GM19035 (cell line): ENCODE results near the gene TMC7.
"Not testable (repeated sequence)": the region's sequence is repeated elsewhere in the genome, so short reads cannot be mapped to it uniquely, and the experiment has no call there.

Experiments used
- ATAC-seq: cut with Tn5 transposase; IDR thresholded peaks from one replicate; pipeline ENCODE4 v1.9.1; 2021; ENCODE audit not compliant: unreplicated experiment

TMC7 gene

DNA sequence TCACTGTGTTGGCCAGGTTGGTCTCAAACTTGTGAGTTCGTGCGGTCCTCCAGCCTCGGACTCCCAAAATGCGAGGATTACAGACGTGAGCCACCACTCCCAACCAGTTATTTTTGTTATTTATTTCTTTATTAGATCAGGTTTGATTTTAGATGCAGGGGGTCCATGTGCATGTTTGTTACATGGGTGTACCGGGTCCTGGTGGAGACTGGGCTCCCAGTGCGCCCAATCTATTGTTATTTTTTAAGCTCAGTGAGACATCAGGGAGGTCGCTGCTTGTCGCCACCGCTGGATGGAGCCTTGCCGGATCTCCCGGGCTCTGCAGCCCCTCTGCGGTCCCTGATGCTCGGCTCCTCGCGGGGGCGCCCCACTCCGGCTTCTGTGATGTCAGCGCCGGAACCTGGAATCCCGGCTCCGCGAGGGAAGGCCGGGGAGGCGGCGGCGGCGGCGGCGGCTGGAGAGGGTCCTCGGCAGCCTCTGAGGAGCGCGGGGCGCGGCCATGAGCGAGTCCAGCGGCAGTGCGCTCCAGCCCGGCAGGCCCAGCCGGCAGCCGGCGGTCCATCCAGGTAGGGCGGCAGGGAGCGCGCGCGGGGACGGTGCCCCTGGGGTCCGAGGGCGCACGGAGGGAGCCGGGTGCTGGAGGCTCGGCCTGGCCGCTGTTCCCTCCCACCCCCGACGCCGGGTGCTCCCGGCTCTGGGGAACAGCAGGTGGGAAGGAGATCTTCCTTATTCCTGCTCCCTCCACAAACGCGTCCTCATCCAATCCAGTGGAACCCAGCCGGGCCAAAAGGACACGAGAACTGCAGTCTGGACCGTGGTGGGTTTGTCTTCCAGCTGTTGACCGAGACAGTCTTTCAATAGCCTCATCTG is at the start of gene TMC7:
TSS of gene TMC7 (plus strand) at position 370 of the 870 bp plus-strand sequence. CDS start at position 500, 130 bp downstream.
- ATAC-seq: no peak

DNA sequence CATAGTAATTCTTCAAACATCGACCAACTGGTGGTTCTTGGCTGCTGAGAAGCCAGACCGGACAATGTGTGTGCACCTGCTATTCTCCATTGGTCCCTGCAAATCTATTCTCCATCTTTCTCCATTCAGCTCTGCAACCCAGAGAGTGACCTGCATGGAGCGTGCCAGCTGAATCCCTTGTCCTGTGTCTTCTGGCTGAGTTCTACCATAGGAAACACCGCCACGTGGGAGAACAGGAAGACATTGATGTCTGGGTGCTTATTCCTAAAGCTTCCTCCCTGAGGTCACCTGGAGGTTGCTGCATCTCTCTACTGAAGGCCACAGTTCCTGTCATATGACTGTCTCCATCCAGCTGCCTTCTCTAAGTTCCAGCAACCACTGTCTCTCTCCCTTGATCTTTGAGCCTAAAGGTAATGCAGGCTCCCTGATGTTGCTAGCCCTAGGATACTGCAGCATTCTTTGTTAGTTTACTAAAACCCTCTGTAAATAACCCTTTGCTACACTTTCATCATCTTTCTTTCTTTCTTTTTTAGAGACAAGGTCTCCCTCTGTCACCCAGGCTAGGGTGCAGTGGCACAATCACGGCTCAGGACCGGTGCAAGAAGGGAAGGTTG is 46.9 kb upstream of the TMC7 start:
- no peak for ATAC-seq

DNA sequence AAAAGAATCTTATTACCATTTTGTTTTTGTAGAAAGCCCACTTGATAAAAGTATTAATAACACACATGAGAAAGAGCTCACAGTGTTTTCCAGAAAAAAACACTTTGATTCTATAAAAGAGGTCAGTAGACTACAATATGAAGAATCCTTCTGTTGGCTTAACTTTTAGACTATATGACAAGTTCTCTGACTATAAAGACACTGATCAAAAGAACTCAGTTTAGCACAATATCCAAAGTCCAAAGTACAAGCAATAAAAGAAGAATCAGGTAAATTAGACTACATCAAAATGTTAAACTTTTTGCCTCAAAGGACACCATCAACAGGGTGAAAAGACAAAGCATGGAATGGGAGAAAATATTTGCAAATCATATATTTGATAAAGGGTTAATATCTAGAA is 46.3 kb upstream of the TMC7 start:
- no peak for ATAC-seq

DNA sequence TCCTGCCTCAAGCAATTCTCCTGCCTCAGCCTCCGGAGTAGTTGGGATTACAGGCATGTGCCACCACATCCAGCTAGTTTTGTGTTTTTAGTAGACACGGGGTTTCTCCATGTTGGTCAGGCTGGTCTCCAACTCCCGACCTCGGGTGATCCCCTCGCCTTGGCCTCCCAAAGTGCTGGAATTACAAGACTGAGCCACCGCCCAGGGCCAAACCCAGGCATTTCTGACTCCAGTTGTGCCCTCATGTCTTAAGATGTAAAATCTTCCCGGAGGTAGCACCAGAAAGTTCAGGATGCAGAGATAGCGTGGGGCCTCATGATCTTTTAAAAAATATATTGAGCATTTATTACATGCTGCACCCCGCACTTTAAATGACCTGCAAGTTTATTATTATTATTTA is 44.7 kb upstream of the TMC7 start:
- no peak for ATAC-seq

DNA sequence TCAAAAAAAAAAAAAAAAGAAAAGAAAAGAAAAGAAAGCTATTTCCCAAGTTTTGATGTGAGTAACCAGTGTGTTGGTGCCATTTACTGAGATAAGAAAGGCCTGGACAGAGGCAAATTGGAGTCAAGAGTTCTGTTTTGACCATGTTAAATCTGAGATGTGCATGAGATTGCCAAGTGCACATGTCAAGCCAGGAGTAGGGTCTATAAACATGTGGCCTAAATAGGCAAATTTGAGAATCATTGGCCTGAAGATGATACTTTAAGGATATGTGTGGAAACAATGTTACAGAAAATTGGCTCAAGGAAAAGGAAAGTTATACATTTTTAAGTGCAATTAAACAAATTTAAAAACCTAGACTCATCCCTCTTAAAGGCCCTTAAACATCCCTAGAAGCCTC is 42.3 kb upstream of the TMC7 start:
- ATAC-seq: no peak

DNA sequence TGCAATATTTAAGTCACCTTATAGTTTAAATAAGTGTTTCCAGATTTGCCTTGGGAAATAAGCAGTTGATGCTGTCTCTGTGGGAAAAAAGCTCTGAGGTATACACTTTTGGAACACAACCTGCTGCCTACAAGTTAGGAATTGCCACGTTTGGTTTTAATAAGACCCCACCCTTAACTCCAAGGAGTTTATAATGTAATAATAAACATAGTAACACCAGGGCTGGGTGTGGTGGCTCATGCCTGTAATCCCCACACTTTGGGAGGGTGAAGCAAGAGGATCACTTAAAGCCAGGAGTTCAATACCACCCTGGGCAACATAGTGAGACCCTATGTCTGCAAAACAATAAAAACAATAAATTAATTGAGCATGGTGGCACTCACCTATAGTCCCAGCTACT is 41.7 kb upstream of the TMC7 start:
- no peak for ATAC-seq

DNA sequence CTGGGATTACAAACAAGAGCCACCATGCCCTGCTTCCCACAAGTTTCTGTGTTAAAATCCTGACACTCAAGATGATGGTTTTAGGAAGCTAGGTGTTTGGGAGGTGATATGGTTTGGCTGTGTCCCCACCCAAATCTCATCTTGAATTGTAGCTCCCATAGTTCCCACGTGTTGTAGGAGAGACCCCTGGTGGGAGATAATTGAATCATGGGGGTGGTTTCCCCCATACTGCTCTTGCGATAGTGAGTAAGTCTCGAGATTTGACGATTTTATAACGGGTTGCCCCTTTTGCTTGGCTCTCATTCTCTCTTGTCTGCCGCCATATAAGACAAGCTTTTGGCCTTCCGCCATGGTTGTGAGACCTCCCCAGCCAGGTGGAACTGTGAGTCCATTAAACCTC is 40.3 kb upstream of the TMC7 start:
- ATAC-seq: no peak

DNA sequence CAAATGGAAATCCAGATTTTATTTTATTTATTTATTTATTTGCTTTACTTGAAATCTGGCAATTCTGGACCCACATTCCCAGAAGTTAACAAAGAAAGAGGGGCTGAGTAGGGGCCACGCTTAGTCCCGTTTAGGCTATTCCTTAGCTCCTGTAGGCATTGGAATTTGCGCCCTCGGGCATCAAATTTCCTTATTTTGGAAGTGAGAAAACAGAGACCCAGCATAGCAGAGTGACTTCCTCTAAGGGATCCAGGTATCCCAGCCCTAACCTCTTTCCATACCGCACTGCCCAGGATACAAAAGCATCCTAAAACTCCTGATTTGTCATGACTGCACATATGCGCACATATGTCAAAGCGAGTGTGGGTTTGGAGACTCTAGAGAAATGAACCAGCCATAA is 38.5 kb upstream of the TMC7 start:
- ATAC-seq: no peak

DNA sequence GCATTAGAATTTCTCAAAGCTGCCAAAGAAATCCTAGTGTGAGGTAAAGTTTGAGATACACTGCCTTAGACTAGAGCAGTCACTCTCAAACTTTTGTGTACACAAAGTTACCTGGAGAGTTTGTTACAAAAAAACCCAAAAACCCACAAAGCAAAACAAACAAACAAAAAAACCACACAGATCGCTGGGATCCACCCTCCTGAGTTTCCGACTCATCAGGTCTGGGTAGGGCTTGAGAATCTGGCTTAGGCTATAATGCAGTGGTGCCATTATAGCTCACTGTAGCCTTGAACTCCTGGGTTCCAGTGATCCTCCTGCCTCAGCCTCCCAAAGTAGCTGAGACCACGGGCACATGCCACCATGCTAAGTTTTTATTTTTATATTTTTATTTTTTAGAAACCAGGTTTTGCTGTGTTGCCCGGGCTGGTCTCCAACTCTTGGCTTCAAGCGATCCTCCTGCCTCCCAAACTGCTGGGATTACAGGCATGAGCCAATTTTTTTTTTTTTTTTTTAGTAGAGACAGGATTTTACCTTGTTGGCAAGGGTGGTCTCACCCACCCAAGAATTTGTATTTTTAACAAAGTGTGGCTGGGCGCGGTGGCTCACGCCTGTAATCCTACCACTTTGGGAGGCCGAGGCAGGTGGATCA is 35.2 kb upstream of the TMC7 start:
- no peak for ATAC-seq

DNA sequence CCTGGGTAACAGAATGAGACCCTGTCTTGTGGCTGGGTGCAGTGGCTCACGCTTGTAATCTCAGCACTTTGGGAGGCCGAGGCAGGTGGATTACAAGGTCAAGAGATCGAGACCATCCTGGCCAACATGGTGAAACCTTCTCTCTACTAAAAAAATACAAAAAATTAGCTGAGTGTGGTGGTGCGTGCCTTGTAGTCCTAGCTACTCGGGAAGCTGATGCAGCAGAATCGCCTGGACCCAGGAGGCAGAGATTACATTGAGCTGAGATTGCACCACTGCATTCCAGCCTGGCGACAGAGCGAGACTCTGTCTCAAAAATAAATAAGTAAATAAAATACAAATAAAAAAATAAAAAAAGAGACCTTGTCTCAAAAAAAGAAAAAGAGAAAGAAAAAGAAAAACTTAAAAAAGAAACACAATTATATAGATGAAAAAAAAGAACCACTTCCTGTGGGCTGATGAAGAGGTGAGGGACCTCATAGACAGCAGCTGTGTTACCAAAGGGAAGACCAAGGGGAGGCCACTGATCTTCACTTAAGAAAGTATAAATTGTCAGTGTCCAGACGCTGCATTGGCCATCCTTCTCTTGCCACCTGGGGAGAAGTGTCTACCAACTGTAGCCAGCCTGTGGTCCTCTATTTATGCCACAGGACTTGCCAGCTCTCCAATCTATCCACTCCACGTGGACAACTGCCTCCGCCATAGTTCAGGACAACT is 33.1 kb upstream of the TMC7 start:
- no peak for ATAC-seq

DNA sequence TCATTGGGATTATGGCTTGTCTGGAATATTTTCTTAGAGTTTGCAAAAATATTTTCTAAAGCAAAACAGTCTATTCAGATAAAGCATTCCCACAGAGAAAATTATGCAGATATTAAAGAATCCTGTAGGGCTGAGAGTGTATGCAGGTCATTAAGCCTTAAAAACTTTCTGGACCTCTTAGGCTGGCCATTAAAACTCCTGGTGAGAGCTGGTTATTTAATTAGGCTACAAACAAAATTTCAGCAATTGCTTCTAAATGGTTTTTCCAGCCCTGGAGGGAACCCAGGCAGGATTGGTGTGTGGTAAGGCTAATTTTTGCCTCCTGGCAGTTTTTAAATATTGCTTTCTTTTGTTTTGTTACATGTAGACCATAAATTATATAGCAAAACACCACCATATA is 30.2 kb upstream of the TMC7 start:
- ATAC-seq: no peak

DNA sequence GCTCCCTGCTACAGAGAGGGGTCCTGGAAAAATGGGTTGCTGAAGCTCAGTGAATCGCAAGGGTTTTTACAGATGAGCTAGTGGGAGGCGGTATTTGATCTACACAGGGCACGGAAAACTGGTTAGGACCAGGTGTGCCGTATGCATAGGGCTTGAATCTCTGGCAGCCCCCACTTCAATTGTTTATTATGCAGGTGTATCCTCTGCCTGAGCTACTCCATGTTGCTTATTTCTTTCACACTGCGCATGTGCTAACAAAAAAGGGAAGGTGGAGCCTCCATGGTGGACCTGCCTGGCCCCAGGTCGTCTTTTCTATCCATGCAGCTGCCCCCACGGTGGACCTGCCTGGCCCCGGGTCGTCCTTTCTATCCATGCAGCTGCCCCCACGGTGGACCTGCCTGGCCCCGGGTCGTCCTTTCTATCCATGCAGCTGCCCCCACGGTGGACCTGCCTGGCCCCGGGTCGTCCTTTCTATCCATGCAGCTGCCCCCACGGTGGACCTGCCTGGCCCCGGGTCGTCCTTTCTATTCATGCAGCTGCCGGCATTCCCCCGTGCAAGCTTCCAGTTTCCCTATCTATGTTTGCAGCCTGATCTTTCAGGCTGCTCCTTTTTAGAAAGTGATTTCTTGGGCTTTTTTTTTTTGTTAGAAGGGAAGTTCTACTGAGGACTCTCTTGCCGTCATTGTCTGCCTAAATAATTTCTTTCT is 27.7 kb upstream of the TMC7 start:
- ATAC-seq: not testable (repeated sequence)

DNA sequence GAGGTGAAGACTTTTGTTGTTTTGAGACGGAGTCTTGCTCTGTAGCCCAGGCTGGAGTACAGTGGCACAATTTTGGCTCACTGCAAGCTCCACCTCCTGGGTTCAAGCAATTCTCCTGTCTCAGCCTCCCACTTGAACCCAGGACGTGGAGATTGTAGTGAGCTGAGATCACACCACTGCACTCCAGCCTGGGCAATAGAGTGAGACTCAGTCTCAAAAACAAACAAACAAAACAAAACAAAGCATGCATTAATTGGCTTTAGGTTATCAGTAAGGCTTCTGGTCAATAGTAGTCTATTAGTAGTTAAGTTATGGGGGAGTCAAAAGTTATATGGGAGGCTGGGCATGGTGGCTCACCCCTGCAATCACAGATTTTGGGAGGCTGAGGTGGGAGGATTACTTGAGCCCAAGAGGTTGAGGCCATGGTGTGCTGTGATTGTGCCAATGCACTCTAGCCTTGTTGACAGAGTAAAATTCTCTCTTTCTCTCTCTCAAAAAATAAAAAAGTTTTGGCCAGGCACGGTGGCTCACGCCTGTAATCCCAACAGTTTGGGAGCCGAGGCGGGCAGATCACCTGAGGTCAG is 27.0 kb upstream of the TMC7 start:
- ATAC-seq: not testable (repeated sequence)

DNA sequence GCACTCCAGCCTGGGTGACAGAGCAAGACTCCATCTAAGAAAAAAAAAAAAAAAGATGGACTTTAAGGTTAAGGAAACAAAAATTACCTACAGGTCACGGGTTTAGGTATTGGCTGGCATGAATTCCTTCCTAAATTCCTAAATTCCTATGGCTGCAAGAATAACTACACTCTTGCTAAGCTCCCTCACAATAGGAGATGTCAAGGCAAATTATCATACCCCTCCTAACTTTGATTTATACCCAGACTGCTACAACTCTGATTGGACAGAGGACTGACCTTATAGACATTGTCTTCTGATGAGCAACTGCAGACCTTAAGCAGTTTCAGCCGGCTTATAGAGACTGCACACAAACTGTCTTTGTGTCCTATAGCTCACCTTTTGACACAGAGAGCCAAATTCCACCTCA is 25.1 kb upstream of the TMC7 start:
- no peak for ATAC-seq

DNA sequence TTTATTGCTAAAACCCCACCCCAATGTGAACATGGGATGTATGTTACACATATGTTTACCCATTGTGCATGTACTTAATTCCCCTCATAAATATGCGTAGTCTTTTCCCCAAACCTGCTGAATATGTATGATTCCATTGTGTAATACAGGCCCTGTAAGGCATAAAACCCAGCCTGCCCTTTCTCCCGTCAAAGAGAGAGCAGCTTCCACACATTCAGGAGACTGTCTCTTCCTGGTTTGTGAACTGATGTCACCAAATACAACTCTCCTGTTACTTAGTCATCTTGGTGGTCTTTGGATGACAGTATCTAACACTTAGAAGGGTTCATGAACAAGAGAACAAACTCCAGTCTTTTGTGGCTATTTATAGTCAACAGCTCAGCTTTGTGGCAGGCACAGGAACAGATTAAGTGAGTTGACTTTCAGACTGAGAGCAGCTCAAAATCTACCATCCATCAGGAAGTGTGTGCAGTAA is 24.7 kb upstream of the TMC7 start:
- ATAC-seq: no peak

DNA sequence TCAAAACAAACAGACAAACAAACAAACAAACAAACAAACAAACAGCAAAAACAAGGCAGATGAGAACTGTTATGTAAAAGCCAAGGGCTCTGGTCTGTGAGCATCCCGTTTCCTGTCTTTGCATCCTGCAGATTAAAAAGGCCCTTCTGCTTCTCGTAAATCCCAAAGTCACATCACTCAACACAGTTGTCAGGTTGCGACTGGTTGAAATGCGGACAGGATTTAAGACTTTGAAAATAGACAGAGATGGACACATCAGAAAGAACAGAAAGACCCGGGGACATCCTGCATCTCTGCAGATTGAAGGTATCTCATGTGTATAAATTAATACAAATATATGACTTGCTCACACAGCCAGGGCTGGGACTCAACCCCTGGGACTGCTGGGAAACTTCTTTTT is 18.2 kb upstream of the TMC7 start:
- no peak for ATAC-seq

DNA sequence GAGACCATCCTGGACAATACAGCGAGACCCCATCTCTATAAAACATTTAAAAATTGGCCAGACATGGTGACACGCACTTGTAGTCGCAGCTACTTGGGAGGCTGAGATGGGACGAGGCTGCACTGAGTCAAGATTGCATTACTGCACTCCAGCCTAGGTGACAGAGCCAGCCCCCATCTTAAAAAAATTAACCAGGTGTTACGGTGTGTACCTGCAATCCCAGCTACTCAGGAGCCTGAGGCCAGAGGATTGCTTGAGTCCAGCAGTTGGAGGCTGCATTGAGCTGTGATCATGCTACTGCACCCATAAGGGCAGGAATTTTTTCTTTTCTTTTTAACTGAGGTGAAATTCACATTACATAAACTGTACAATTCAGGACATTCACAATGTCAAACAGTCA is 16.9 kb upstream of the TMC7 start:
- no peak for ATAC-seq

DNA sequence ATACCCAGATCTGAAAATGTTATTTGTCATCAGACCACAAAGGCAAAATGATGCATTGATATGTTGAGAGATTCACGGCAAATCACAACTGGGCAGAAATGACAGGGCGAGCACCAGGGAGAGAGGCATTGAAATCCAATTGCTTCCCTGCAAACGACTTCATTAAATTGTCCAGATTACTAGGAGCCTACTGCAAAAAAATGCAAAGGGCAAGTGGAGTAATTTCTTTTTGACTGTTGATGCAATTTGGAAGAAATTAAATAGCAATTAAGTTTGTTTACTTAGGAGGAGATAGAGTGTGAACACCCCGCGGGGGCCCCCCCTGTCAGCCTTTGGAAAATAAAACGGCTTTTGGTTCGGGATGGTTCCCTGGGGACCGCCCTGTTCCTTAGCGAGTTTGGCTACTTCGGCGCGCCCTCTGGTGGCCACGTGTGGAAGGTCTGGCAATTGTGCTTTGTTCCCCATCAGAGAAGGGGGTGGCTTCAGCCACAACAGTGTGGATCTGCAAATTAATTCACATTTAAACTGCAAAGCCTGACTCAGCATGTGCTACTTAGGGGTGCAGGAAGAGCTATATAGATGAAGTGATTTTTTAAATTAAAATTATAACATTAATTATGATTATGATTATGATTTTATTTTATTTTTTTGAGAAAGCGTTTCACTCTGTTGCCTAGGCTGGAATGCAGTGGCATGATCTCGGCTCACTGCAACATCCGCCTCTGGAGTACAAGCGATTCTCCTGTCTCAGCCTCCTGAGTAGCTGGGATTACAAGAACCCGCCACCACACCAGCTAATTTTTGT is 14.5 kb upstream of the TMC7 start:
- ATAC-seq: no peak

DNA sequence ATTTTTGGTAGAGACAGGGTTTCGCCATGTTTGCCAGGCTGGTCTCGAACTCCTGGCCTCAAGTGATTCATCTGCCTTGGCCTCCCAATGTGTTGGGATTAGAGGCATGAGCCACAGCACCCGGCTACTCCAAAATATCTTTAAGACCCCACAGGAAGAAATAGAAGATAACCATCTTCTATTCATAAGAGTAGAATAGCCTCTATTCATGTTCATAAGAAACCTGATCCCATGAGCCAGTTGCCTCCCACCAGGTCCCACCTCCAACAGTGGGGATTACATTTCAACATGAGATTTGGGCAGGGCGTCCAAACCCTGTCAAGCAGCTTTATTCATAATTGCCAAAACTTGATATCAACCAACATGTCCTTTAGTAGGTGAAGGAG is 13.9 kb upstream of the TMC7 start:
- no peak for ATAC-seq

DNA sequence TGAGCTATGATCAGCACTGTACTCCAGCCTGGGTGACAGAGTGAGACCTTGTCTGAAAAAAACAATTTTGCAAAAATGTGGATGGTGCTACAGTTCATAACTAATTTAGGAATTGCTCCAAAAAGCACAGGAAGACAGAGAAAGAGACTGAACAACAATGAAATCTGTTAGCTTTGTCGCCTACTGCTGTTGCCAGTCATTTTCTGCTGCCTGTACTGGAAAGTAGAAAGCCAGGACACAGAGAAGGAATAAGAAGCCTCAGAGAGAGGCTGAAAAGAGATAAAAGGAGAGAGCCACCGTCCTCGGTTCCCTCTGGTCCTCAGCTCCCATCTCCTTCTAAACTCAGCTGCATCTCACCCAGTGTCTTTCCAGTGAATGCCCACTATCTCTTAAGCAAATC is 8.6 kb upstream of the TMC7 start:
- no peak for ATAC-seq
